Muscle of leg (tissue), 11 donors: ENCODE measurements around the gene KLRK1. TPM values are rescaled to one million over a fixed set of nuclear protein-coding genes. Genes with fewer than 3 reads are reported as not detected.
A peak's percentile ranks its signal among the peaks of the same experiment; 100 is the strongest.
"Not testable (repeated sequence)": the region's sequence is repeated elsewhere in the genome, so short reads cannot be mapped to it uniquely, and the experiment has no call there.

Experiments
- DNase-seq: peaks from one replicate; pipeline ENCODE4 v3.0.0; 2013
- H3K27ac ChIP-seq: one replicate; pipeline ENCODE4 v1.5.1; 2013; ENCODE audit warnings: mild to moderate bottlenecking, low read length, control low read depth
- H3K27me3 ChIP-seq: one replicate; pipeline ENCODE4 v1.6.1; 2013; ENCODE audit warnings: low read length; ENCODE audit not compliant: control insufficient read depth, insufficient read depth
- H3K36me3 ChIP-seq: one replicate; pipeline ENCODE4 v1.6.1; 2013; ENCODE audit warnings: low read length; ENCODE audit not compliant: control insufficient read depth, insufficient read depth
- H3K4me1 ChIP-seq: one replicate; pipeline ENCODE4 v1.6.1; 2013; ENCODE audit warnings: low read length; ENCODE audit not compliant: control insufficient read depth, insufficient read depth
- H3K4me3 ChIP-seq: one replicate; pipeline ENCODE4 v1.5.1; 2013; ENCODE audit warnings: low read length, control low read depth
- H3K9me3 ChIP-seq: replicated peaks from 2 replicates; pipeline ENCODE4 v1.6.1; 2013; ENCODE audit warnings: low read depth, low read length; ENCODE audit not compliant: control insufficient read depth
- WGBS: methylation state at CpG from one replicate; pipeline ENCODE4 v1.1.5; 2013; ENCODE audit warnings: missing lambda C conversion rate; ENCODE audit not compliant: insufficient coverage; 5-methylcytosine and 5-hydroxymethylcytosine counted together
- polyA plus RNA-seq, 8 donors: library from polyadenylated mRNA; unstranded; fragments of 120-200 nt; gene quantifications; one replicate each; pipeline versions ENCODE4 v1.2.1 to v1.2.3, GENCODE V29; 2013; ENCODE audit warnings: inconsistent platforms in 1 of 8, low replicate concordance in 1 of 8; ENCODE audit not compliant: insufficient read length in 8 of 8, insufficient read depth in 1 of 8
- total RNA-seq: library from RNA; stranded (reverse); fragments of 120-200 nt; gene quantifications from one replicate; pipeline ENCODE4 v1.2.4, GENCODE V29; 2013

KLRK1 gene
- total and polyA plus RNA-seq, 9 donors = 0.11 to 0.61 (median 0.37) TPM

- no peaks in the 10 kb centered on the region for H3K9me3 ChIP-seq
- no peak for DNase-seq
- WGBS = no CpG with 5 or more reads among the region's 1 CpG
Observed at GRCh38 chr12:10372559-10372958, 17.3 kb downstream of the KLRK1 start.

GRCh38 chr12:10371893-10372535 lies 17.8 kb downstream of the KLRK1 start:
- not testable (repeated sequence) for H3K36me3 ChIP-seq, H3K27me3 ChIP-seq, H3K4me3 ChIP-seq, H3K4me1 ChIP-seq, H3K27ac ChIP-seq, H3K9me3 ChIP-seq, DNase-seq
- 40% methylated on average over 1 of the region's 6 CpGs for WGBS

More at GRCh38 chr12:10372559-10372958, 17.3 kb downstream of the KLRK1 start:
- Histone ChIP-seq H3K27ac (no peak overlapping the region), H3K36me3 (no peaks in the 10 kb centered on the region), H3K4me1 (no peaks in the 10 kb centered on the region), H3K4me3 (no peak overlapping the region), H3K27me3 (no peaks in the 10 kb centered on the region)

- no peaks in the 10 kb centered on the region for H3K27me3 ChIP-seq
- no peaks in the 10 kb centered on the region for H3K36me3 ChIP-seq
- no peaks in the 10 kb centered on the region for H3K9me3 ChIP-seq
- 80% methylated on average over 1 of the region's 8 CpGs for WGBS
- H3K4me1 ChIP-seq = peaks cover 10% of the 10 kb centered on the region
- no peak overlapping the region for H3K27ac ChIP-seq
- no peak for DNase-seq
- no peak overlapping the region for H3K4me3 ChIP-seq
Observed at GRCh38 chr12:10369557-10370415, 20.1 kb downstream of the KLRK1 start.

GRCh38 chr12:10368206-10369171 lies 21.4 kb downstream of the KLRK1 start:
- Histone ChIP-seq H3K4me3 (no peak overlapping the region), H3K9me3 (no peaks in the 10 kb centered on the region), H3K27me3 (no peaks in the 10 kb centered on the region), H3K4me1 (peaks cover 16% of the 10 kb centered on the region), H3K27ac (no peak overlapping the region), H3K36me3 (no peaks in the 10 kb centered on the region)
- peak; percentile 18 for DNase-seq
- WGBS = 50% methylated on average over 6 of the region's 10 CpGs

- H3K9me3 ChIP-seq, H3K36me3 ChIP-seq, DNase-seq, H3K27me3 ChIP-seq, H3K4me3 ChIP-seq, H3K27ac ChIP-seq: not testable (repeated sequence)
- WGBS = 100% methylated on average over 1 of the region's 4 CpGs
- peaks cover 19% of the 10 kb centered on the region for H3K4me1 ChIP-seq
Observed at GRCh38 chr12:10367714-10368113, 22.1 kb downstream of the KLRK1 start.

GRCh38 chr12:10366875-10367274 lies 23.0 kb downstream of the KLRK1 start:
- Histone ChIP-seq H3K27me3 (no peaks in the 10 kb centered on the region), H3K4me3 (no peak overlapping the region), H3K27ac (no peak overlapping the region), H3K9me3 (no peaks in the 10 kb centered on the region), H3K4me1 (peaks cover 19% of the 10 kb centered on the region), H3K36me3 (no peaks in the 10 kb centered on the region)
- peak; percentile 58 for DNase-seq

- peak; percentile 35 for DNase-seq
- H3K4me1 ChIP-seq = peaks cover 19% of the 10 kb centered on the region
- H3K4me3 ChIP-seq = peak overlapping the region; percentile 77
- no peaks in the 10 kb centered on the region for H3K27me3 ChIP-seq
- H3K9me3 ChIP-seq = no peaks in the 10 kb centered on the region
- WGBS = 23% methylated on average over 2 of the region's 6 CpGs
- no peaks in the 10 kb centered on the region for H3K36me3 ChIP-seq
- peak overlapping the region; percentile 97 for H3K27ac ChIP-seq
Observed at GRCh38 chr12:10365696-10366405, 24.0 kb downstream of the KLRK1 start.

- Histone ChIP-seq H3K4me3 (peak overlapping the region; percentile 77), H3K27ac (peak overlapping the region; percentile 97), H3K36me3 (no peaks in the 10 kb centered on the region), H3K4me1 (peaks cover 19% of the 10 kb centered on the region), H3K27me3 (no peaks in the 10 kb centered on the region), H3K9me3 (no peaks in the 10 kb centered on the region)
- peak; percentile 95 for DNase-seq
- 0% methylated on average over 12 of the region's 15 CpGs for WGBS
Observed at GRCh38 chr12:10364815-10365622, 24.8 kb downstream of the KLRK1 start.
